Measurements from ENCODE around the gene METTL6. TPM values are rescaled to one million over a fixed set of nuclear protein-coding genes. Genes with fewer than 3 reads are reported as not detected.
"Not testable (repeated sequence)": the region's sequence is repeated elsewhere in the genome, so short reads cannot be mapped to it uniquely, and the experiment has no call there.

METTL6 gene
- total RNA-seq, 1 experiment from 2014 or later, result 24.4 TPM

GRCh38 chr3:15387171-15387581 lies 40.2 kb downstream of the METTL6 start:
- intact Hi-C loops (cut with micrococcal nuclease; ENCODE audit: unreplicated experiment), result no loop called here
- ChIA-PET POLR2A (ENCODE audit: low non-redundant PET) (no interaction called here), CTCF (no interaction called here)
- Histone ChIP-seq H3K27me3 (replicated peaks; ENCODE audit: insufficient read depth, low read depth, low read length, poor library complexity) (no peaks in the 10 kb centered on the region), H3K36me3 (ENCODE audit: insufficient read depth, low read length, poor library complexity, severe bottlenecking) (no peaks in the 10 kb centered on the region), H3K27ac (ENCODE audit: low read depth, low read length, poor library complexity, severe bottlenecking) (no peak overlapping the region), H3K4me1 (ENCODE audit: insufficient read depth, low read length, poor library complexity, severe bottlenecking) (no peaks in the 10 kb centered on the region), H3K9me3 (ENCODE audit: low read depth, low read length, poor library complexity, severe bottlenecking) (no peaks in the 10 kb centered on the region), H3K4me3 (ENCODE audit: low read depth, low read length, poor library complexity, severe bottlenecking) (no peak overlapping the region)
- TF ChIP-seq CTCF (conservative IDR thresholded peaks at IDR 0.05; ENCODE audit: low read depth, low read length) (no peak), EZH2 (IDR thresholded peaks at IDR 0.05; ENCODE audit: borderline replicate concordance, low read depth, low read length, poor library complexity, severe bottlenecking) (no peak)
- BruUV-seq (replicated peaks), result no TSS peak
- DNase-seq (ENCODE audit: low spot score), result no peak

GRCh38 chr3:15386654-15386955 lies 40.7 kb downstream of the METTL6 start:
- POLR2A ChIA-PET (ENCODE audit: low non-redundant PET), result interaction anchor here (0.6 kb wide), 1 partner anchor 878 kb away, joined by 4 read pairs; the partner anchor contains the start of genes DPH3 and OXNAD1
- H3K4me3 ChIP-seq (ENCODE audit: low read depth, low read length, poor library complexity, severe bottlenecking); intact Hi-C loops (cut with micrococcal nuclease; ENCODE audit: unreplicated experiment); DNase-seq (ENCODE audit: low spot score); H3K27ac ChIP-seq (ENCODE audit: low read depth, low read length, poor library complexity, severe bottlenecking); H3K36me3 ChIP-seq (ENCODE audit: insufficient read depth, low read length, poor library complexity, severe bottlenecking); BruUV-seq (replicated peaks); H3K9me3 ChIP-seq (ENCODE audit: low read depth, low read length, poor library complexity, severe bottlenecking); H3K4me1 ChIP-seq (ENCODE audit: insufficient read depth, low read length, poor library complexity, severe bottlenecking); CTCF ChIA-PET; H3K27me3 ChIP-seq (replicated peaks; ENCODE audit: insufficient read depth, low read depth, low read length, poor library complexity): not testable (repeated sequence)

GRCh38 chr3:15385901-15386653 lies 41.3 kb downstream of the METTL6 start:
- DNase-seq (ENCODE audit: low spot score), result no peak
- no peak for TF ChIP-seq EZH2 (IDR thresholded peaks at IDR 0.05; ENCODE audit: borderline replicate concordance, low read depth, low read length, poor library complexity, severe bottlenecking)
- TF ChIP-seq CTCF (conservative IDR thresholded peaks at IDR 0.05; ENCODE audit: low read depth, low read length), result no peak
- ChIA-PET POLR2A (ENCODE audit: low non-redundant PET) (interaction anchor here (0.6 kb wide), 1 partner anchor 879 kb away, joined by 4 read pairs; the partner anchor contains the start of genes DPH3 and OXNAD1), CTCF (no interaction called here)
- no peaks in the 10 kb centered on the region for H3K27me3 ChIP-seq (replicated peaks; ENCODE audit: insufficient read depth, low read depth, low read length, poor library complexity)
- H3K9me3 ChIP-seq (ENCODE audit: low read depth, low read length, poor library complexity, severe bottlenecking), result no peaks in the 10 kb centered on the region
- H3K27ac ChIP-seq (ENCODE audit: low read depth, low read length, poor library complexity, severe bottlenecking), result no peak overlapping the region
- intact Hi-C loops (cut with micrococcal nuclease; ENCODE audit: unreplicated experiment), result no loop called here
- no peaks in the 10 kb centered on the region for H3K4me1 ChIP-seq (ENCODE audit: insufficient read depth, low read length, poor library complexity, severe bottlenecking)
- H3K36me3 ChIP-seq (ENCODE audit: insufficient read depth, low read length, poor library complexity, severe bottlenecking), result no peaks in the 10 kb centered on the region
- H3K4me3 ChIP-seq (ENCODE audit: low read depth, low read length, poor library complexity, severe bottlenecking), result no peak overlapping the region
- BruUV-seq (replicated peaks), result no TSS peak

GRCh38 chr3:15385238-15385695 lies 42.1 kb downstream of the METTL6 start:
- POLR2A ChIA-PET (ENCODE audit: low non-redundant PET), result interaction anchor here (0.7 kb wide), 1 partner anchor 20 kb away, joined by 5 read pairs; no protein-coding TSS in a partner anchor
- H3K9me3 ChIP-seq (ENCODE audit: low read depth, low read length, poor library complexity, severe bottlenecking); H3K36me3 ChIP-seq (ENCODE audit: insufficient read depth, low read length, poor library complexity, severe bottlenecking); intact Hi-C loops (cut with micrococcal nuclease; ENCODE audit: unreplicated experiment); H3K27ac ChIP-seq (ENCODE audit: low read depth, low read length, poor library complexity, severe bottlenecking); H3K27me3 ChIP-seq (replicated peaks; ENCODE audit: insufficient read depth, low read depth, low read length, poor library complexity); H3K4me3 ChIP-seq (ENCODE audit: low read depth, low read length, poor library complexity, severe bottlenecking); DNase-seq (ENCODE audit: low spot score); H3K4me1 ChIP-seq (ENCODE audit: insufficient read depth, low read length, poor library complexity, severe bottlenecking); BruUV-seq (replicated peaks); CTCF ChIA-PET: not testable (repeated sequence)

All from A673 (cell line).